ENCODE data around the gene LMAN1L. TPM values are rescaled to one million over a fixed set of nuclear protein-coding genes. Genes with fewer than 3 reads are reported as not detected.

The LMAN1L gene
- total RNA-seq, 1 donor from 2014 or later = not detected

DNA sequence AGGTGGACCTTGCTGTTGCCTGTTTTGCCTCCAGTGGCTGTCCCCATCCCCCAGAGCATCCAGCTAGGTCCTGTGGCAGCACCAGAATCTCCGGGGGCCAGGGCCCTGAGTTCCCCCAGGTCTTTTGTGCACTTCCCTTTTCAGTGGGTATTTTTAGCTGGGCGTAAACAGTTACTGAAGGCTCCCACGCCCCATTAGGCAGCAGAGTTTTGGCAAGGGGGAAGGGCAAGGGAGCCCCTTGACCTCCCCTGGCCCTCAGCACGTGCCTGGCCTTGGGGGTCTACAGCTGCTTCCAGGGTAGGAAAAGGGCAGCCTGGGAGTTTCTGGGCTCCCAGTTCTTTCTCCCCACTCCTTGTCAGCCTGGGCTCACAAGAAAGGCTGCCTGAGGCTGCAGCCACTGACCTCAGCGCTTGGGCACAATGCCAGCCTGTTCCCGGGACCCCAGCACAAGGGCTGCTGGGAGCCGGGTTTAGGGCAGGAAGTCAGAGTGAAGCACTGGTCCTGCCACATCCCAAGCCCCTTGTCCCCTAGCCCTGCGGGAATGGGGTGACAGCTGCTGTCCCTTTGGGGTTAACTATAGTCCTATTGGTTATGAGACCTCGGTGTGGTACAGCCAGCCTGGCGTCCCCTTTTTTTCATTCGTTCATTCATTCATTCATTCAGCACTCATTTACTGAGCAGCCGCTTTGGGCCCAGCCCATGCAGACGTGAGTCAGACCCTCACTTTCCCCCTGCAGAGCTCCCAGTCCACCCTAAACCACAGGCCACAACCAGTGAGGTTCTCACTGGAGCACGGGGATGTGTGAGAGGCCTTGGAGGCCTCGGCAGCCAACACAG lies 22.3 kb upstream of the LMAN1L start:
- Histone ChIP-seq H3K4me1 (peaks cover 21 to 48% of the 10 kb centered on the region in 2 donors), H3K27me3 (no peaks in the 10 kb centered on the region), H3K4me3 (peak overlapping the region in 1 of 2 donors; percentile 27), H3K27ac (peak overlapping the region; percentile 73 to 77), H3K9me3 (no peaks in the 10 kb centered on the region), H3K36me3 (no peaks in the 10 kb centered on the region)
- DNase-seq (ENCODE audit: low spot score in 2 of 2) = peak in 1 of 2 donors; percentile 83
- no peak for TF ChIP-seq CTCF (IDR thresholded peaks at IDR 0.05)
- intact Hi-C loops (cut with DNase I) = no loop called here

GRCh38 chr15:74791007-74791406 lies 21.6 kb upstream of the LMAN1L start:
- no peak for TF ChIP-seq CTCF (IDR thresholded peaks at IDR 0.05)
- intact Hi-C loops (cut with DNase I) = no loop called here
- no peaks in the 10 kb centered on the region for H3K36me3 ChIP-seq
- no peak overlapping the region for H3K27ac ChIP-seq
- no peaks in the 10 kb centered on the region for H3K9me3 ChIP-seq
- H3K27me3 ChIP-seq = no peaks in the 10 kb centered on the region
- no peak overlapping the region for H3K4me3 ChIP-seq
- no peak for DNase-seq (ENCODE audit: low spot score in 2 of 2)
- H3K4me1 ChIP-seq = peaks cover 21 to 43% of the 10 kb centered on the region in 2 donors

DNA sequence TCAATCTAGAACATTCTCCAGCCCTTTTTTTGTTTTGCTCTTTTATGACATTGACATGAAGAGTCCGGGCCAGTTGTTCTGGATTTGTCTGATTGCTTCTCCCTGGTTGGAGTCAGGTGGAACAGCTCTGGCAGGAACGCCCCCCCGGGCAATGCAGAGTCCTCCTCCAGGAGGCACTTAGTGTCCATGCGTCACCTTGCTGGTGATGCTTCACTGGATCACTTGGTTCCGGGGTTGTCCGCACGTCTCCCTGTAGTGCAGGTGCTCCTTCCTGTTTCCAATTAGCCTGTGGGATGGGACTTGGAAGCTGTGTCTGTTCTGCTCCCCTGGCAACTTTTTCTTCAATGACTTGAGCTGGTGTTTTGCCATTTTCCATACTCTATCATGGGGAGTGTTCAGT lies 21.0 kb upstream of the LMAN1L start:
- Histone ChIP-seq H3K27ac (no peak overlapping the region), H3K9me3 (no peaks in the 10 kb centered on the region), H3K36me3 (no peaks in the 10 kb centered on the region), H3K27me3 (no peaks in the 10 kb centered on the region), H3K4me3 (no peak overlapping the region), H3K4me1 (peaks cover 16 to 37% of the 10 kb centered on the region in 2 donors)
- intact Hi-C loops (cut with DNase I) = no loop called here
- TF ChIP-seq CTCF (IDR thresholded peaks at IDR 0.05) = no peak
- no peak for DNase-seq (ENCODE audit: low spot score in 2 of 2)

- Histone ChIP-seq H3K36me3 (no peaks in the 10 kb centered on the region), H3K4me1 (peaks cover 13 to 29% of the 10 kb centered on the region in 2 donors), H3K27me3 (no peaks in the 10 kb centered on the region), H3K4me3 (no peak overlapping the region), H3K27ac (no peak overlapping the region), H3K9me3 (no peaks in the 10 kb centered on the region)
- intact Hi-C loops (cut with DNase I) = no loop called here
- no peak for DNase-seq (ENCODE audit: low spot score in 2 of 2)
- TF ChIP-seq CTCF (IDR thresholded peaks at IDR 0.05) = no peak
Measured at GRCh38 chr15:74792227-74793016, 20.2 kb upstream of the LMAN1L start.

DNA sequence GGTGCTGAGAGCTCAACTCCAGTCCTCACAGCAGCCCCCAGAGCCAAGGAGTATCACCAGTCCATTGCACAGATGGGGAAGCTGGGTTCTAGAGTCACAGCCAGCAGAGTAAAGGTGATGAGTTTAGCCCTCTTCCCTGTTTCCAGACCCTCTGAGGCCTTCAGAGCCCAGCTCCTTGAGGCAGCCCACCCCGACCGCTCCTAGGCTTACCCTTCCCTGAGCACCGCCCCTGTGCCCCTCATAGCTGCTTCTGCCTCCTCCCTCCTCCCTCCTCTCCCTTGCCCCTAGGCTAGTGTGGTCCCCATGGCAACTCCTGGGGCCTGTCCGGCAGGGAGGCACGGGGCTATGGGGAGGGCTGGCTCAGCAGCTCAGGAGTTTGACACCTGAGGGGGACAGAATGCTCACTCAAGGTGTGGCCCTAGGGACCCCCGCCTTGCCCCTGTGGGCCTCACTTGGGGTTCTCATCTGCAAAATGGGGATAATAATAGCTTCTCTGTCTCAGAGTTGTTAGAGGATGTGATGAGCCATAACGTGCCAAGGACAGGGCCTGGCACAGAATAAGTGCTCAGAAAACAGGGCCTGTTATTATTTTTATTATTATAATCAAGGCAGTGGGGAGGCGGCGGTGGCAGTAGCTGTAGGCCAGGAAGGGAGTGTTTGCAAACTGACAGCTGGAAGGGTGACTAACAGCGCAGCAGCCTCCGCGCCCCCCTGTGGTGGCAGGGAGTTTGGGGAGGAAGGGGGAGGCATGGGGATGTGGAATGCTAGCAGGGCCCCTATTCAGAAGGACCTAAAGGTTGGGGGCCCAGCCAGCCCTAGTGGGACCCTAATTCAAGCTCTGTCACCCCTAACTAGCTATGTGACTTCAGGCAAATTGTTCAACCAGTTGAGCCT lies 19.3 kb upstream of the LMAN1L start:
- no peak overlapping the region for H3K4me3 ChIP-seq
- peak in 1 of 3 experiments; percentile 14 for TF ChIP-seq CTCF (IDR thresholded peaks at IDR 0.05)
- intact Hi-C loops (cut with DNase I) = no loop called here
- no peak for DNase-seq (ENCODE audit: low spot score in 2 of 2)
- no peak overlapping the region for H3K27ac ChIP-seq
- no peaks in the 10 kb centered on the region for H3K9me3 ChIP-seq
- H3K27me3 ChIP-seq = no peaks in the 10 kb centered on the region
- H3K36me3 ChIP-seq = peaks cover 2 to 4% of the 10 kb centered on the region in 2 donors
- peaks cover 13 to 23% of the 10 kb centered on the region in 2 donors for H3K4me1 ChIP-seq
